ENCODE data around the gene NCOA3. TPM values are rescaled to one million over a fixed set of nuclear protein-coding genes. Genes with fewer than 3 reads are reported as not detected.

Gene NCOA3
- total RNA-seq, 1 donor from 2014 or later, result 187 TPM

- no peak for DNase-seq
- H3K27me3 Mint-ChIP-seq, result no peaks in the 10 kb centered on the region
- CTCF ChIA-PET, result interaction anchor here (10.5 kb wide), 1 partner anchor 940 kb away, joined by 147 read pairs; no protein-coding TSS in a partner anchor
- H3K4me3 Mint-ChIP-seq, result no peak overlapping the region
- no peak for ATAC-seq (ENCODE audit: low read depth)
- no peak for TF ChIP-seq CTCF (IDR thresholded peaks at IDR 0.05)
- no peaks in the 10 kb centered on the region for H3K36me3 Mint-ChIP-seq (ENCODE audit: low read depth)
- POLR2A ChIA-PET, result interaction anchor here (0.7 kb wide), 1 partner anchor 399 kb away, joined by 3 read pairs; no protein-coding TSS in a partner anchor
- intact Hi-C loops (cut with micrococcal nuclease), result no loop called here
- no peak overlapping the region for H3K27ac Mint-ChIP-seq
- no peaks in the 10 kb centered on the region for H3K4me1 Mint-ChIP-seq
- H3K9me3 Mint-ChIP-seq, result no peaks in the 10 kb centered on the region
These were observed 179.3 kb downstream of the NCOA3 start for GRCh38 chr20:47680804-47681529.

DNA sequence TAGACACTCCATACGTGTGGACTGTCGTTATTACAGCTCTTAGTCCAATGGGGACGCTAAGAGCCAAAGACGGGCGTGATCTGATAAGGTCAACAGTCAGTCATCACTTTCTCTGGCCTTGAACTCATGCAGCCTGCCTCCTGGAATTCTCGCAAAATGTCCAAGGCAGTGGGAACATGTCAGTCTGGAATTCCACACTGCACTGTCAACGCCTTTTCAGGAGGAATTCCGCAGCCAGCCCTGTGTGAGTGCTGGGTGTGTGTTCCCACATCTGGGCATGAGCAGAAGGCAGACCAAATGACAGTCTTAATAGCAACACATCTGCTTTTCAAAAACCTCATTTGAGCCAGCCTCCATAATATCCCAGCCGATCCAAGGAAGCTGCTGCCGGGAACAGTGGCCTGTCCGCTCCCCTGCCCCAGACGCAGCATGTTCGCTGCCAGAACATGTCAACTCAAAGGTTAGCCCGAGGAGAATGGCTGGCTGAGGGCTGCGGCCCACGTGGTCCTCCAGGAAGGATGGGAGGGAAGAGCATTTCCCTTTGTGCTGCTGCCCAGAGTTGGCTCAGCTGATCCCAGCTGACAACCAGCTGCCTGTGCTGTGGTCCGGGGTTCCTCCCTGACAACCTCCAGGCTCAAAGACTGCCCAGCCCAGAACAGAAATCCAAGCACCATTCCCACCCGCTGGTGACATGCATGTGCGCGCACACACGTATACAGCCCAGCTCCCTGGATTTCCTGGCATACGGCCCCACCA, 180.5 kb downstream of the NCOA3 start:
- Mint-ChIP-seq H3K36me3 (ENCODE audit: low read depth) (no peaks in the 10 kb centered on the region), H3K27ac (no peak overlapping the region), H3K9me3 (no peaks in the 10 kb centered on the region), H3K27me3 (no peaks in the 10 kb centered on the region), H3K4me3 (no peak overlapping the region), H3K4me1 (no peaks in the 10 kb centered on the region)
- no peak for ATAC-seq (ENCODE audit: low read depth)
- DNase-seq, result no peak
- CTCF ChIA-PET, result interaction anchor here (10.5 kb wide), 1 partner anchor 939 kb away, joined by 147 read pairs; no protein-coding TSS in a partner anchor
- POLR2A ChIA-PET, result no interaction called here
- intact Hi-C loops (cut with micrococcal nuclease), result no loop called here
- no peak for TF ChIP-seq CTCF (IDR thresholded peaks at IDR 0.05)

DNA sequence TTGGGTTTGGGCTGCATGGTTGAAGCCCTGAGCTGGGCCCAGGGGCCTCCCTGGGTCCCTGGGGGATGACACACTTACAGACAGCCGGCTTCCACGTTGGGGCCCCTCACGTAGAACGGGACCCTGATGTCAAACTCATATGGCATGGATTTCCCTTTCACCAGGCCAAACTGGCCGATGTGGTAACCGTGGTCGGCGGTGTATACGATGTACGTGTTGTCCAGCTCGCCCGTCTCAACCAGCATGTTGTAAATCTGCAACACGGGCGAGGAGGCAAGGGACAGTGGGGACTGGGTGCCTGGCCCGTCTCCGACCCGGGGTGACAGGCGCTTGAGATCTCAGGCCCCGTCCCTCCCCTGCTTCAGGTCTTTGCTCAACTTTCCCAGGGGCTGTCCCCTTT, 181.2 kb downstream of the NCOA3 start:
- ATAC-seq (ENCODE audit: low read depth) (no peak), DNase-seq (no peak)
- H3K9me3 Mint-ChIP-seq, result no peaks in the 10 kb centered on the region
- no peaks in the 10 kb centered on the region for H3K4me1 Mint-ChIP-seq
- no peak overlapping the region for H3K4me3 Mint-ChIP-seq
- CTCF ChIA-PET, result interaction anchor here (10.5 kb wide), 1 partner anchor 938 kb away, joined by 147 read pairs; no protein-coding TSS in a partner anchor
- no peak for TF ChIP-seq CTCF (IDR thresholded peaks at IDR 0.05)
- H3K27ac Mint-ChIP-seq, result no peak overlapping the region
- no peaks in the 10 kb centered on the region for H3K27me3 Mint-ChIP-seq
- intact Hi-C loops (cut with micrococcal nuclease), result no loop called here
- no peaks in the 10 kb centered on the region for H3K36me3 Mint-ChIP-seq (ENCODE audit: low read depth)
- POLR2A ChIA-PET, result no interaction called here

- ATAC-seq (ENCODE audit: low read depth) (no peak), DNase-seq (no peak)
- CTCF ChIA-PET, result interaction anchor here (1.3 kb wide), 1 partner anchor 936 kb away, joined by 4 read pairs; no protein-coding TSS in a partner anchor
- POLR2A ChIA-PET, result no interaction called here
- intact Hi-C loops (cut with micrococcal nuclease), result no loop called here
- Mint-ChIP-seq H3K36me3 (ENCODE audit: low read depth) (no peaks in the 10 kb centered on the region), H3K27me3 (no peaks in the 10 kb centered on the region), H3K4me3 (no peak overlapping the region), H3K27ac (no peak overlapping the region), H3K4me1 (no peaks in the 10 kb centered on the region), H3K9me3 (no peaks in the 10 kb centered on the region)
- no peak for TF ChIP-seq CTCF (IDR thresholded peaks at IDR 0.05)
These were observed 182.8 kb downstream of the NCOA3 start for GRCh38 chr20:47684306-47685080.

Data from activated B cell treated with CpG ODN at 0.5 μM for 24 hours (primary cell).